HTERT RPE-1 (cell line): ENCODE measurements around the gene AHRR.

ENCODE experiments used
- in situ Hi-C: fragments of 300-500 bp; cut with MboI; formaldehyde crosslinking; loops from 4 replicates; pipeline ENCODE4 v1.14.3; 2020; ENCODE audit warnings: low sequenced_read_pairs

AHRR gene

DNA sequence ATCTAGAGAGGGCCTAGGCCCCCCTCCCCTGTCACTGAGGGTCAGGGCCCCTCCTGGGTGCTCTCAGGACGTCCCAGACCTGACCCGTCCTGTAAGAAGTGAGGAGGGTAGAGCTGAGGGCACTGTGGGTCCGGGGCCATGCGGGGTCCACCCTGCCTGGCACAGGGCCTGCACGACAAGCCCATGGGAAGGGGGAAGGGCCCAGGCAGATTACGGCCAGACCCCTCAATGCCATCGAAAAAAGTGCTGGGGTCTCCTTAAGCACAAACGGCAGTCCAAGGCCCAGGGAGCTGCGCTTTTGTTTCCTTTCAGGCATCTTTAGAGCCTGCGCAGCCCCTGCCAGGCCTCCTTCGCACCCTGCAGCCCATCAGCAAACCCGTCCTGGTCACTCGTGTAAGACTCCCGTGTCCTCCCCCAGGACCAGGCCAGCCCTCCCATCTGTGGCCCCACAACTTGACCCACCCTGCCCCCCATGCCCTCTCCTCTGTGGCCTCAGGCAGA, 117.0 kb downstream of the AHRR start:
- in situ Hi-C loops = no loop called here

DNA sequence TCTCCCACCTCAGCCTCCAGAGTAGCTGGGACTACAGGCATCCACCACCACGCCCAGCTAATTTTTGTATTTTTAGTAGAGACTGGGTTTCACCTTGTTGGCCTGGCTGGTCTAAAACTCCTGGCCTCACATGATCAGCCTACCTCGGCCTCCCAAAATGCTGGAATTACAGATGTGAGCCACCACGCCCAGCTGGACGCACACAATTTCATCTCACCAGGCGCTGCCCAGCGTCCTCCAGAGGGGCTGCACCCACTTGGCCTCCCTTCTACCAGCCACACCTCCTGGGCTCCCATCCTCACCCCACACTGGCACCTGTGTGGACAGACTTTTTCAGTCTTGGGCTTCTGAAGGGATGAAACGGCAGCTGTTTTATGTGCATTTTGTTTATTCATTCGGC, 117.7 kb downstream of the AHRR start:
- in situ Hi-C loops = no loop called here

DNA sequence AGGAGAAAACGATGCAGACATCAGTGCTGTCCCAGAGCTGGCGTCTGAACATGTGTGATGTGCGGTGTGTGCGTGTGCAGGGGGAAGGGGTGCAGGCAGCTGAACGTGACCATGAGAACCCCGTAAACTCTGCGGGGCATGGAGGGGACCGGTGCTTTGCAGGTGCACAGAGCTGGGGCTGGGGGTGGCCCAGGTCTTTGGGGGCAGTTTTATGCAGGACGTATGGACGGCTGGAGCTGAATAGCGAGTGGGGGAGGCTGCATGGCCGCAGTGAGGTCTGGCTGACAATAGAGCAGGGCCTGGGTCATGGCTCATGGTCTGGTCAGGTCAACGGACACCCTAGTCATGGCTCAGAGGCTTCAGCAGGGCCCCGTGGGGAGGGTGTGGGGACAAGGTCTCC, 118.1 kb downstream of the AHRR start:
- in situ Hi-C loops = no loop called here

GRCh38 chr5:440401-441201, 119.1 kb downstream of the AHRR start:
- in situ Hi-C loops = no loop called here

DNA sequence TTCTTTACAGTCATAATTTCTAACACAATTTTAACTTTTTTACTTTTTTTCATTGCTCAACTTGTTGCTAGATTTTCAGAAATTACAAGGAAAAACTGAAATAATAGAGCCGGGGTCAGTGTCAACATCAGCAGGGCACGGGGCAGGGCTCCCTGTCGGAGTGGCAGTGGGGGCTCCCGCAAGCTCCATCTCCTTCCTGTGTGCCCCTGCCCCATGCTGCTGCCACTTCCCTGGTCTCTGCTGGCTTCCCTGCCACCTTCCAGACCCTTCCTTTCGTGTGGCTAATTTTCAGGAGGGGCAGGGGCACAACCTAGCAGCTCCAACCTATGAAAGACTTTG, 120.5 kb downstream of the AHRR start:
- in situ Hi-C loops = no loop called here

- in situ Hi-C loops = no loop called here
Observed at GRCh38 chr5:442335-443238, 121.1 kb downstream of the AHRR start, which contains the start of gene EXOC3. TSS of gene EXOC3 (plus strand) at chr5:443176. CDS start at chr5:446206, 3,030 bp downstream.

DNA sequence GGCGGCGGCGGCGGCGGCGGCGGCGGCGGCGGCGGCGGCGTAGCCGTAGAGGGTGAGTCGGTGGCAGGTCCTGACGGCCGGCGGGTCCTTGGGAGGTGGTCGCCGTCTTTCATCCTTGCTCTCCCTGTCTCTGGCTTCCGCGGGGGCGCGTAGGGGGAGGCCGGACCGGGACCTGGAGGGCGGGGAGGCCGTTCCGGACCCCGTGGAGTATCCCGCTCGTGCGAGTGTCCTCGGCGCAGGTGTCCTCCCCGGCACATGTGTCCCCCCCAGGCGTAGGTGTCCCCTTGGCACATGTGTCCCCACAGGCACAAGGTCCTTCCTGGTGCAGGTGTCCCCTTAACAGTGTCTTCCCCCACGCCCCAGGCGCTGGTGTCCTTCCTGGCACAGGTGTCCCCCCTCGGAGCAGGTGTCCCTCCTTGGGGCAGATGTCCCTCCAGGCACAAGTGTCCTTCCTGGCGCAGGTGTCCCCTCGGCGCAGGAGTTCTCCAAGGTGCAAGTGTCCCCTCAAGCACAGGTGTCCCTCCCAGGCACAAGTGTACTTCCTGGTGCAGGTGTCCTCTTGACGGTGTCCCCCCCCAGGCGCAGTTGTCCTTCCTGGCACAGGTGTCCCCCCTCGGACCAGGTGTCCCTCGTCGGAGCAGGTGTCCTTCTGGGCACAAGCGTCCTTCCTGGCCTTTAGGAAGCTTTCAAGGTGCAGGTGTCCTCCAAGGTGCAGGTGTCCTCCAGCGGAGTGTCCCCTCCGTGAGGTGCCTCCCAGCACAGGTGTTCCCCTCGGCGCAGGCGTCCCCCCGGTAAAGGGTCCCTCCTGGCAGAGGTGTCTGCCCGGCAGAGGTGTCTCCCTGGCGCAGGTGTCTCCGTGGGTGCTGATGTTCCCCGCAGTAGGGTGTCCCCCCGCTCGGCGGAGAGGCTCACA, 122.0 kb downstream of the AHRR start:
- in situ Hi-C loops = no loop called here

- in situ Hi-C loops = no loop called here
Observed at GRCh38 chr5:444226-444625, 122.7 kb downstream of the AHRR start.

DNA sequence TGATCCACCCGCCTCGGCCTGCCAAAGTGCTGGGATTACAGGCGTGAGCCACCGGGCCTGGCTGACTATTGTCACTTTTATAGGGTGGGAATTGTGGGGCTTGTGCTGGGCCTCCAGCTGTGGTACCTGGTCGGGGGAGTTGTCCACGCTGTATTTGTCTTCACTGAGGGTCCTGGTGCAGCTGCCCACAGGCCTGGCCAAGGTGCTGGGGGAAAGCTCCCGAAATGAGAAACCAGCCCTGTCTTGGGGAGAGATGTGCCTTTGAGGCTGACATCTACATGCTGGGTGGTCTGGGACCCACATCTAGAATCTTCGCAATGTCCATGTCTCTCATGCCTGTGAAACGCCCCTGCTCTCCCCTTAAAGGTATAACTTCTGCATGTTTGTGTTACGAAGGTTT, 124.1 kb downstream of the AHRR start:
- in situ Hi-C loops = no loop called here

- in situ Hi-C loops = no loop called here
Observed at GRCh38 chr5:446066-446882, 124.8 kb downstream of the AHRR start.

DNA sequence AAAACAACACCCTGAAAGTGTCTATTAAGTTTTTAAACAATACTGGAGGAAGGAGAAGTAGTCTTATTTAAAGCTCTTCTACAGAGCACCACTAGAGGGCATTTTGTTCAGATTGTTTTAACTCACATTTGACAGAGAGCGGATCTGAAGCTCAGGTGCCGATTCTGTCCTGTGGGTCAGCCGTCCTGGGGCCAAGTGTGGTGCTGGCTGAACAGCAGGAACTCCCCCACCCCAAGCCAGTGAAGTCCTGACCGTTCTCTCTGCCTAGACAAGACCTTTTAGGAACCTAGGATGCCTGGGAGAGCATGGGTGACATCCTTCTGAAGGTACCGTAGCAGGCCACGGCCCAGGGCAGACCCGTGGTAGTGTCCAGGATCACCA, 125.4 kb downstream of the AHRR start:
- in situ Hi-C loops = no loop called here

- in situ Hi-C loops = no loop called here
Observed at GRCh38 chr5:447501-447900, 126.0 kb downstream of the AHRR start.

GRCh38 chr5:448061-448765, 126.7 kb downstream of the AHRR start:
- in situ Hi-C loops = no loop called here

- in situ Hi-C loops = no loop called here
Observed at GRCh38 chr5:448766-449090, 127.2 kb downstream of the AHRR start.

GRCh38 chr5:449151-449550, 127.6 kb downstream of the AHRR start:
- in situ Hi-C loops = no loop called here

- in situ Hi-C loops = no loop called here
Observed at GRCh38 chr5:451587-452458, 130.3 kb downstream of the AHRR start.

- in situ Hi-C loops = no loop called here
Observed at GRCh38 chr5:452978-453710, 131.6 kb downstream of the AHRR start.
